WTC11 (cell line): Measurements from ENCODE around the gene CXXC4.

Experiments used
- ATF3 ChIP-seq: sonication (generic); formaldehyde crosslinking; conservative IDR thresholded peaks from 2 replicates; pipeline ENCODE4 v1.8.1; 2022; ENCODE audit warnings: mild to moderate bottlenecking, missing genetic modification reagents
- CTCF ChIP-seq: fragments of 200-600 bp; IDR thresholded peaks from 2 replicates; pipeline ENCODE4 v1.8.0; 2022; ENCODE audit warnings: antibody characterized with exemption
- JUN ChIP-seq: sonication (generic); formaldehyde crosslinking; IDR thresholded peaks from 2 replicates; pipeline ENCODE4 v1.8.0; 2023; ENCODE audit warnings: mild to moderate bottlenecking, missing genetic modification reagents
- NR2C2 ChIP-seq: sonication (generic); formaldehyde crosslinking; IDR thresholded peaks from 2 replicates; pipeline ENCODE4 v1.8.0; 2022; ENCODE audit warnings: mild to moderate bottlenecking, missing genetic modification reagents
- RORB ChIP-seq: fragments of 250-450 bp; sonication (Bioruptor Pico); IDR thresholded peaks from 2 replicates; pipeline ENCODE4 v1.9.0; 2021; ENCODE audit warnings: mild to moderate bottlenecking
- SP1 ChIP-seq: sonication (generic); formaldehyde crosslinking; conservative IDR thresholded peaks from 2 replicates; pipeline ENCODE4 v1.8.1; 2022; ENCODE audit warnings: missing genetic modification reagents
- ZNF396 ChIP-seq: fragments of 250-450 bp; sonication (Bioruptor Pico); IDR thresholded peaks from 2 replicates; pipeline ENCODE4 v1.8.0; 2021; ENCODE audit warnings: mild to moderate bottlenecking, moderate library complexity, borderline replicate concordance

- no peak for TF ChIP-seq RORB (CRISPR knock-in tag)
- no peak for TF ChIP-seq CTCF
- TF ChIP-seq ATF3 (CRISPR knock-in tag), result no peak
- TF ChIP-seq ZNF396 (CRISPR knock-in tag), result no peak
- no peak for TF ChIP-seq SP1 (CRISPR knock-in tag)
- TF ChIP-seq NR2C2 (CRISPR knock-in tag), result no peak
- no peak for TF ChIP-seq JUN
Observed at GRCh38 chr4:104446431-104447278, 48.0 kb downstream of the CXXC4 start.
